GM18520 (cell line): ENCODE measurements around the gene C6orf47.

Experiments
- ATAC-seq: cut with Tn5 transposase; IDR thresholded peaks from one replicate; pipeline ENCODE4 v1.9.1; 2021; ENCODE audit not compliant: unreplicated experiment

The C6orf47 gene

DNA sequence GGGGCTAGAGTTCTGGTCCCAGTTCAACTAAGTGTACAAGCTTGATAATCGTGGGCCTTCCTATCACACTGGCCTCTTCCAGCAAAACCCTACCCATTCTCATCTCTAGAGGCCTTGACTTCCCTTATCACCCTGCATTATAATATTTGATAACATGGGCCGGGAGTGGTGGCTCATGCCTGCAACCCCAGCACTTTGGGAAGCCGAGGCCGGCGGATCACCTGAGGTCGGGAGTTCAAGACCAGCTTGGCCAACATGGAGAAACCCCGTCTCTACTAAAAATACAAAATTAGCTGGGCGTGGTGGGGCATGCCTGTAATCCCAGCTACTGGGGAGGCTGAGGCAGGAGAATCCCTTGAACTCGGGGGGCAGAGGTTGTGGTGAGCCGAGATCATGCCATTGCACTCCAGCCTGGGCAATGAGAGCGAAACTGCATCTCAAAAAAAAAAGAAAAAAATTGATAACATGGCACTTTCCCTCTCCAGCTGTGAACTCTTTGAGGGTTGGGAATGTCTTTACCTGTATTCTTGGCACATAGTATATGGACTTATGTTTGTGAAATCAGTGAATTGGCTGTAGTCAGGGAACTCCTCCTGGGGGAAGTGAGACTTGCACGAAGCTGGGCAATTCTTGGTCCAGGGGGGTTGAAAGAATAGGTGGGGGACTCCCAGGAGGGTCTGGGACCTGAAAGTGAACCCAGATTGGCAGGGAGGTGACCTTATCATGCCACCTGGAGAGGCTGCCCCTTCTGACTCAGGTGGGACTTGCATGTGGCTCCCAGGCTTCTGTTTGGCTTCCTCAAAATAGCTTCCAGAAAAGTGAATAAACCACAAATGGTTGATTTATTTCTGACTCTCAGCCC is 915 bp upstream of the C6orf47 start:
- ATAC-seq, result no peak

GRCh38 chr6:31659649-31660380 is 763 bp downstream of the C6orf47 start:
- ATAC-seq, result no peak

DNA sequence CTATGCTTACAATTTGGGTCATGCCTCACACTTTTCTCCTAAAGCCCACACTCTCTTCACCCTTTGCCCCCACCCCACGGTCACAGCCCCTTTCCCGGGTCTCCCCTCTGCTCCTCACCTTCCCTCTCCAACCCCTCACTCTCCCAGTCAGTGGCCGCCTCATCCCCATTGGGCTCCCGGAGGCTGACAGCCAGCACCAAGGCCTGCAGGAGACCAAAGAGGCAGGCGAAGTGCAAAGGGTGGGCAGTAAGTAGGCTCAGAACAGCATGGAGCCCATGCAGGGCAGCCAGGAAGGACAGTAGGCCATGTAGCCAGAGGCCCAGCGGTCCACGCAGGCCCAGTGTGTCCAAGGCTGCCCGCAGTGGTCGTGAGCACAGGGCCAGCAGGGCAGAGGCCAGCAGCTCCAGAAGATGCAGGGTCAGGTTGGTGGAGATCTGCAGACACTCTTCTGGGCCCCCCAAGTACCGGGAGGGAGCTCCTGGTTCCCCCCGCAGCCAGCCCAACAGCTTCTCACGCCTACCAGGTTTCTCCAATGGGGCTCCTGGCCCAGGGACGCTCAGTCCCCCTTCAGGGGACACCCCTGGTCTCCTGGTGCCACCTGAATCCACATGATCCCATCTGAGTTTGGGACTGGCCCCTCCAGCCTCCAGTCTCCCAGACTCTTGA is 1.5 kb downstream of the C6orf47 start:
- ATAC-seq, result no peak

DNA sequence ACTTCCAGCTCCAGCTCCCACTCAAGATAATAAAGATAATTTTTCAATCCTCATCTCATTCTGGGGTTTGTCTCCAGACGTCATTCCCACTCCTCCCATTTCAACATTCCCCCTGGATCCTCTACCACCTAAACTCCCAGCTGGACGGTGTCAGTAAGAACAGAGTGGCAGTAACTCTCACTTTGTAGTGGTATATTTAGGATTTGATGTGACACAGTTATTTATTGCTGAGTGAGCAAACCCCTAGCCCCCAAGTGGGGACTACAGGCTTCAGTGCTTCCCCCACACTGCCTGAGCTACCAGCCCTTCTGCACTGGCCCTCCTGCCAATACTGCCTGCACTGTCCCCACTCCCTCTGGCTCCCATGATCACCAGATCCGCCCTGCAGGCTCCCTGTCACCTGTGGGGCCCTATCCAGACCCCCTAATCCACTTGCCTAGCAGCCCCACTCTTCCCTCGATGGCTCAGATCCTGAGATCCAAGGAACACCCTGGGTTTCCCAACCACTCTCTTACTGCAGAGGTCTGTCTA is 2.4 kb downstream of the C6orf47 start:
- no peak for ATAC-seq

DNA sequence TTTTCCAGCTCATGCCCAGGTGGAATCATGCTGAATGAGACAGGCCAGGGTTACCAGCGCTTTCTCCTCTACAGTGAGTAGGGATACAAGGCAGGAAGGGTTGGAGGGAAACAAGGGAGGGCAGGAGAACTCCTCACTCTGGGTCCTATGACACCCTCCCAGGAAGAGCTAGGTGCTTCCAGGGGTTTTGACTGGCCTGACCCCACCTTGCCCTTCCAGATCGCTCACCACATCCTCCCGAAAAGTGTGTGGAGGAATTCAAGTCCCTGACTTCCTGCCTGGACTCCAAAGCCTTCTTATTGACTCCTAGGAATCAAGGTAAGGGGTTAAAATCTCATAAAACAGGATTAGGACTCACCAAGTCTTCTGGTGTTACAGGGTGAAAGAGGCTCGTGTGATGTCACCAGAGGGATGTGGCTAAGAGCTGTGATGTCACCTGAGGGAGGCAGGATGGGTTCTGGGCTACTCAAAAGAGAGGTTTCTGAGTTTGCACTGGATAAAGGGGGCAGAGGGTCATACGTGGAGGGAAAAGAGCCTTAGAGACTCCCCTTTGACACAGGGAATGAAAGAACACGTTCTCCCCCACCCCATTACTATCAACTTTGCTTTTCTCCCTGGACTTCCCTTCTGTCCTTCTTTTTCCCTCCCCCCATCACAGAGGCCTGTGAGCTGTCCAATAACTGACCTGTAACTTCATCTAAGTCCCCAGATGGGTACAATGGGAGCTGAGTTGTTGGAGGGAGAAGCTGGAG is 3.0 kb downstream of the C6orf47 start:
- no peak for ATAC-seq

DNA sequence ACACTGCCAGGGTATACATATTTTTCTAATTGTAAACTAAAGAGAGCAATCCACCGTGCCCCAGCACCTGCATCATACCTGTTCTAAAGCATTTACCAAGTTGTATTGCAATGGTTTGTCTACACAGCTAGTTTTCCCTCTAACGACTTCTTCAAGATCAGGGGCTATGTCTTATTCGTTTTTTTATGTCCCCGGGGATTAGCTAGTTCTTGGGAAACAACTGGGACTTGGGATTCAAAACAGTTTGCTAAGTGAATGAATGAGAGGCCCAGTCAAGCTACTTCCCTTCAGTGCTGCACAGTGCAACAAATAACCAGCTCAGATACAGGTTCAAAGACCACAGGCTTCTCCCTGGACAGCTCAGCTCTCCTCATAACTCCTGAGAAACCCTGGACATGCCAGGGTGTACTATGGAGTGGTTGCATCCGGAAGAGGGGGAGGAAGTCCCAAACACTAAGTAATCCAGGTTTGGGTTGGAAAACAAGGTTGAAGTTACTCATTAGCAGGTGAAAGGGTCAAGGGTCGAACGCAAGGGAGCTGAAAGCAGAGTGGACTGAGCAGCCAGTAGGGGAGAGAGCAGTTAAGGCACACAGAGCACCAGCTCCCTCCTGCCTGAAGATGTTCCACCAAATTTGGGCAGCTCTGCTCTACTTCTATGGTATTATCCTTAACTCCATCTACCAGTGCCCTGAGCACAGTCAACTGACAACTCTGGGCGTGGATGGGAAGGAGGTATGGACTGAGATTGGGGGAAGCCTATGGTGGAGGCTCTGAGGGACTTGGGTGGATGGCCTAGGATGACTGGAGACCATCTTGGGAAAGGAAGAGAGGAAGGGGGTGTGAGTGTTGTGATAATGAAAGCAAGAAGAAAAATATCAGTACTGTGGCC is 5.0 kb downstream of the C6orf47 start, which contains the start of gene APOM:
Gene APOM (plus strand): TSS at position 546 of the 889 bp plus-strand sequence. CDS start 73 bp downstream, at position 619.
- no peak for ATAC-seq

- ATAC-seq, result no peak
These were observed 5.8 kb downstream of the C6orf47 start for GRCh38 chr6:31654574-31655348.

- peak; percentile 40 for ATAC-seq
These were observed 7.5 kb downstream of the C6orf47 start for GRCh38 chr6:31652925-31653724.

GRCh38 chr6:31651602-31652191 is 8.9 kb downstream of the C6orf47 start:
- ATAC-seq, result peak; percentile 24

DNA sequence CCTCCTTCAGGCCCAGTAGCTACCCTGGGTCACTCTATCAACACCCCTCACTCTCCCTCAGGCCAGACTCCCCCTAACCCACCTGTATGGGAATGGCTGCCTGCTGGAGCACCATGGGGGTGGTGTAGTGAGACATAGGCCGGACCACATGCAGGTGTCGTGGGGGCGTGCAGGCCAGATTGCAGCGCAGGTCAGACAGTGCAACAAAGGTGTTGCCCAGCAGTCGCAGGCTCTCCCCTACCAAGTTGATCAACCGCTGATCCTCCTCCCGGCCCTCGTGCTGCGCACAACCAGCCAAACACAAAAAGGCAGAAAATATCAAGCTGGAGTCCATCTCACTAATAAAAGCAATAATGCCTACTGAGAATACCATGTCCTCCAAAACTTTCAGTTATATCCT is 15.3 kb downstream of the C6orf47 start:
- ATAC-seq, result no peak

- ATAC-seq, result no peak
These were observed 16.6 kb downstream of the C6orf47 start for GRCh38 chr6:31643818-31644454.

GRCh38 chr6:31642798-31643570 is 17.6 kb downstream of the C6orf47 start:
- ATAC-seq, result no peak

GRCh38 chr6:31641370-31641769 is 19.2 kb downstream of the C6orf47 start:
- ATAC-seq, result no peak

DNA sequence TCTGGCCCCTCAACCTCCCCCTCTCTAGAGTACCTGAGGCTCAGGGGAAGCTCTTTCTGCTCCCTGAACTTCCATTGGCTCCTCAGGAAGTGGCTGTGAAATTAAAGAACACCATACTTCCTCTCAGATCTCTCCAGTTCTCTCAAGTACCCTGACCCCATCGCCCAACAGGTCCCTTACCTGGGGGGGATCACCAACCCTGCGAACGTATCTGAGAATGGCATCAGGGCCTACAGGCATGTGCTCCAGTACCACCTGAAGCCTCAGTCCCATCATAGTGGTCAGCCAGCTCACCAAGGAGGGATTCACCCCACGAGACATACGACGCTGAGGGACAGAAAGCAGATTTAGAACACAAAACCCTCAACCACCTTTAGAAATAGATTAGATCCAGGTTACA is 20.0 kb downstream of the C6orf47 start:
- ATAC-seq, result no peak

DNA sequence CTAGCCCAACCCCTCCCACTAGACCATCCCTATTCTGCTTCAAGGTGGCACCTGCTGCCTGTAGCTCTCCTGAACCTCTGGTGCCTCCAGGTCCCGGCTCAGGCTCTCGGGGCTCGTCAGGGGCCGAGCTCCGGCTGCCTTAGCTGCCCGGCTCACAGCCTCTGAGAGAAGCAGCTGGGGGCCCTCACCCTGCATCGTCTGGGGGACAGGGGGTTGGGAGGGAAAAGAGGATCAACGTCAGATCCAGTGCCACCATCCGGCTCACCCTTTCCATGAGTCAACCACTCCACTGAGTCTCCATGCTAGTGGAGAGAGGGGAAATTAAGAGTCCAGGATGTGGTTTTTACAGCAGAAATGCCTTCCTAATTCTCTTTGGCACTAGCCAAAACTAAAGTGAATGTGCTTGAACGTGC is 21.1 kb downstream of the C6orf47 start:
- no peak for ATAC-seq

DNA sequence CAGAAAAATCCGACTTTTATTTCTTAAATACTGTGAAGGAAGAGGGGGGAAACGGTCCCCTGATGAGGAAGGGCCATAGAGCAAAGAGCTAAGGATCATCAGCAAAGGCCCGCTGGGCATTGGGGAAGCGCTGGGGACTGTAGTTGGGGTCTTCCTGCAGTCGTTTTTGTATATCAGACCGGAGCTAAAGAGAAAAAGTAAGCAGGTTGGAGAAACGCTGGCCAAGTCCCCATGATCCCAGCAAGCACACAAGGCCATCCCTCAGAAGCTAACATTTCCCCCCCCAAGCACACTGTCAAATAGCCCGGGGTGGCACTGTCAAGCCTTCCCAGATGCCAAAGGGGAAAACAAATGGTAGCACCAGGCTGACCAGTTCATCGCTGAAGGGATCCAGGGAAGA is 21.5 kb downstream of the C6orf47 start:
- no peak for ATAC-seq
